HG03575 (cell line): ENCODE results near the gene STPG2.
A peak's percentile ranks its signal among the peaks of the same experiment; 100 is the strongest.

ENCODE experiments used
- ATAC-seq: cut with Tn5 transposase; IDR thresholded peaks from one replicate; pipeline ENCODE4 v1.9.1; 2021; ENCODE audit not compliant: unreplicated experiment, insufficient number of reproducible peaks, low FRiP score; ENCODE audit errors: extremely low read depth

The STPG2 gene

DNA sequence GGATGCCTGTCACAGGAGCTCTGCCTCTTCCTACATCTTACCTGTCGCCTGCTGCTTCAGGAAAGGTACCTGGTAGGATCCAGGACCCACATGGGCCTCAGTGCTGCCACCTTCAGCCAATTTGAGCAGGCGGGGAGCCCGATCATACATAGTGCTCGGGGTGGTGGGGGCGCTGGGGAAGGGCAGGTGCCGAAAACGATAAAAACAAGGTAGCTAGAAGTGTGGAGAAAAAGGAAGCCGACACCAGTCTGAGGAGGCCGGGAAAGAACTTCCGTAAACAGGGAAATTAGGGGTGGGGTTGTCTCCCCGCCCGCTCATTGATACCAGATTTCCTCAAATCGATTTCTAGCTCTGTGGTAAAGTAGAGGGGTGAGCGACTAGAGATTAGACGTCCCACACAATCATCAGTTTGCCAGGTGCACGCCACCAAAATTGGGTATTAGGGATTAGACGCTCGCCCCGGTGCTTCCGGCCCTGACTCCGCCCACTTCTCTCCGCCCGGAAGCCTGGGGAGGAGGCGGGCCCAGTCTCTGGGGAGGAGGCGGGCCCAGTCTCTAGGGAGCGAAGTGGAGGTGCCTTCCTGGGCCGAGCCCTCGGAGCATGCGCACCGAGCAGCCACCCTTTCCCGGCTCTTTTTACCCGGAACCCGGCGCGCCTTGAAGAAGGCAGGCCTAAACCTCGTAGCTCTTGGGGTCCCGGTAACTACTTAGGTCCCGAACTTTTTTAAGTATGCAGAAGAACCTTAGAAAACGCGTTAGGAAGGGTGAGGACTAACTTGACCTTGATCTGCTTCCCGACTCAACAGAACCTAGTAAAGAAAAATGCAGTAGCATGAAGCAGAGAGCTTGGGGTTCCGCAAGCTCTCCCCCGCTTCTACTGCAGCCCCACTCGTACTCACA is at the start of gene STPG2:
Gene STPG2 (minus strand): TSS at position 476 of the 899 bp plus-strand sequence.
- ATAC-seq, result peak; percentile 90

DNA sequence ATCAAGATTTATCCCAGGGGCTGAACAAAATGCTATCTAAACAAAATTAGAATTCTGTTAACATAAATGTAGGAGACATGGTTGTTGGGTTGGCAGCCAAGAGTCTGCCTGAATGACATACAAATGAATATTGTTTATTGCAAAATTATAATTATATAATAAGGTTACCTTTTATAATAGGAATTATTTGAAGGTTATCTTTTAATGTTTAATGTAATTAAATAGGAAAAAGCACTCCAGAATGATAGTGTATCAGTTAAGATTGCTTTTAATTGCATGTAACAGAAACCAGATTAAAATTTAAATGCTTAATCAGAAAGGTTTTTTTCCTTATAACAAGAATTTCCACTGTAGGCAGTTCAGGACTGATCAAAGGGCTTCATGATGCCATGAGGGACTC is 42.0 kb upstream of the STPG2 start:
- ATAC-seq, result no peak

- no peak for ATAC-seq
Observed at GRCh38 chr4:98181809-98182208, 38.5 kb upstream of the STPG2 start.

DNA sequence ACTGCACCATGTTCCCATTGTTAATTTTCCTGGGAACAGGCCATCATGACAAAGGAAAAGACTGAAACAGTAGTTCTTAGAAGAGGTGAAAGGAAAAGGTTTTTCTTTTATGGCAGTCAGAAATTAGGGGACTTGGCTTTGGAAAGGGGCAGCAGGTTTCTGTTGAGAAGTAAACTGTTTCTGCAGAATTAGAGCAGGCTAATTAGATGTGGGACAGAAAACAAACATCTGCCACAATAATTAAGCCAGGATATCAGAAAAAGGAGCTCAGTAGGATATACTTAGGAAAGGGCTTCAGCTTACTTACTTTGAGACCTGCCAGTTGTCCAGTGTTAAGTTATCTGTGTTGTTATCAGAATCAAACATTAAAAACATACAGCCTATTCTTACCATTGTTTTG is 36.7 kb upstream of the STPG2 start:
- no peak for ATAC-seq

DNA sequence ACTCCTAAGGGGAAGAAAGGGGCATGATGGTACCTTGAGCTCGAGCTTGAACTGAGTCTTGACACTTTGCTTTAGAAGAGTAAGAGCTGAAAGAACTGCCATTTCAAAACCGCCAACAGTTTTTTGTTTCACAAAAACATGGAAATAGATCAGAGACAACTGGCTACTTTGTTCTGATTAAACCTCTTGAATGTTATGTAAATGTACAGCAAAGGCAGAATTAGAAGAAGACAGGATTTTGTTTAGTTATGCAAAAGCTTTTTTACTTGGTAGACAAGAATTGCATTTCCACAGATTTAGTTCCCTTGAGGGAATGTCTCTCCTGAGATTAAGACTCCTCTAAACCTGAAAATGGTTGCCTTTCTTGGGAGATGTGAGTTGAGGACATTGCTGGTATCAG is 33.3 kb upstream of the STPG2 start:
- ATAC-seq, result no peak

- no peak for ATAC-seq
Observed at GRCh38 chr4:98170035-98170434, 26.8 kb upstream of the STPG2 start.

DNA sequence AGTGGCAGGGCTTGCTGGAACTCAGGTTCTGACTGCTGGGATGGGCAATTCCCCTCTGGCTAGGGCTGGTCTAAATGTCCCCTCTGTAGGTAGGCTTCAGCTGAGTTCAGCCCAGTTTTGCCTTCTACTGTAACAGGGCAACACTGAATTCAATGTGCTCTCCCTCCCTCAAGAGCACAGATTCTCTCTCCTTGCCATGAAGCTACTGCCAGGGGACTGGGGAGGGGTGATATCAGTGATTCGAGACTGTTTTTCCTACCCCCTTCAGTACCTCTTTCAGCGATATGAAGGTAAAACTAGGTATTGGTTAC is 23.4 kb upstream of the STPG2 start:
- no peak for ATAC-seq

DNA sequence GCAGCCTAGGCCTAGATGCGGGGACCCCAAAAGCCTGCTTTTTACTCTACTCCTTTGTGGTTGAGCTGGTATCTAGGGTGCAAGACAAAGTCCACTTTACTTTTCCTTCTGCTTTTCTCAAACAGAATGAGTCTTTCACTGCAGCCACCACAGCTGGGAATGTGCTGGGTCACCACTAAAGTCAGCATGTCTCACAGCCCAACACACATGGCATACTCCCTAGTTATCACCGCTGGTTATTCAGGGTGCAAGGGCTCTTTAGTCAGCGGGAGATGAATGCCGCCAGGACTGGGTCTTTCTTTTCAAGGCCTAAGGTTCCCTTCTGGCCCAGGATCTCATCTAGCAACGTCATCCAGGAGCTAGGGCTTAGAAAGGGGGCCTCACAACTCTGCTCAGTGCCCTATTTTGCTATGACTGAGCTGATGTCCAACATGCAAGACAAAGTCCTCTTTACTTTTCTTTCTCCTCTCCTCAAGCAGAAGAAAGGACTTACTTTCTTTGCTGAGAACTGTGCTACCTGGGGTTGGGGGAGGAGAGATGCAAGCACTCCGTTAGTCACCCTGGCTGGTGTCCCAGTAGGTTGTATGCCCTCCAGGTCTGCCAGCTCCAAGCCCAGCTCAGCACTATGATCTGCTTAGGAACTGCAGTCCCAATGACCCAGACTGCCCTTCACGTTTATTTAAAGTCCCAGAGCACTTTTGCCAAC is 22.9 kb upstream of the STPG2 start:
- no peak for ATAC-seq

GRCh38 chr4:98162696-98163095 is 19.4 kb upstream of the STPG2 start:
- ATAC-seq, result no peak

DNA sequence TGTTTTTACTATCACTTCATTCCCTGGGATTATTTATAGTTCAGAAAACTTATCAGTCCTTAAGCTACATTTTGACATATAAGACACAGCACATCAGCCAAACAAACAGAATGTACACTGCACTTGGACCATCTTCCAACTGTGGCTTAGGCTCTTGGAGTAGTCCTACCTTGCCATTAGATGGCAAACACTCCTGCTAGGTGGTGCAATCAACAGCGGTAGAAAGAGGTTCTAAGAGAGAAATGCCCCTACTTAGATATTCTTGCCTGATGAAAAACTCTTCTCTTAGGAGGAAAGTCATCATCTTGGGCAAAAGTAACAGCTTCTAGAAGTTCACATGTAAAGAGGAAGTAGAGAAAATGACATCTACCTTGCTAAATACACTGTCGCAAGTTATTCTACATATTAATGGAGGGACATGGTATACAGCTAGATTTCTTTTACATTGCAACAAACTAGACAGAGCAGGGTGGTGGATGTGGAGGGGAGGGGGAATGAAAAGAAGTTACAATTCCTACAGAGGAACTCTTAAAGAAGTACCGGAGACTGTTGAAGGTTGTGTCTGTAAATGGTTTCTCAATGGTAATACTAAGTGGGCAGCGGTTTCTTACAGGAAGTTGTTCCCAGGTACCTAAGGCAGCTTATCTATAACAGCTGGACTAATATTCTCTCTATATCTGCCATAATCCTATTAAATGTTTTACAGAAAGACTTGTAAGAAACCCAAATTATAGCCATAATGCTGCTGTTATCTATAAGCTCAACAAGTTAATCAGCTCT is 8.1 kb upstream of the STPG2 start:
- no peak for ATAC-seq

GRCh38 chr4:98150092-98150761 is 7.0 kb upstream of the STPG2 start:
- no peak for ATAC-seq

- ATAC-seq, result no peak
Observed at GRCh38 chr4:98148856-98149255, 5.6 kb upstream of the STPG2 start.

DNA sequence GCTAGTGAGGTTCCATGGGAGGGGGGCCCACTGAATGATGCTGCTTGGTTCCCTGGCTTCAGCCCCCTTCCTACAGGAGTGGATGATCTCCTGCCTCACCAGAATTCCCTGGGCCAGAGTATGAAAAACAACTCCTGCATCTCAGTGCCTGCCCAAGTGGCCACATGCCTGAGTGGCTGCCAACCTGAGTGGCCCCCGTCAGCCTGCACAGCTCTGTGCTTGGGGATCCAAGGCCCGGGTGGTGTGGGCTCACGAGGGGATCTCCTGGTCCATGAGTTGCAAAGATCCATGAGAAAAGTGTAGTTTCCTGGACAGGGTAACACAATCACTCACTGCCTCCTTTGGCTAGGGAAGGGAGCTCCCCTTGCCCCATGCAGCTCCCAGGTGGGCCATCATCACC is 17.1 kb downstream of the STPG2 start:
- ATAC-seq, result no peak

- no peak for ATAC-seq
Observed at GRCh38 chr4:98125585-98125984, 17.7 kb downstream of the STPG2 start.

DNA sequence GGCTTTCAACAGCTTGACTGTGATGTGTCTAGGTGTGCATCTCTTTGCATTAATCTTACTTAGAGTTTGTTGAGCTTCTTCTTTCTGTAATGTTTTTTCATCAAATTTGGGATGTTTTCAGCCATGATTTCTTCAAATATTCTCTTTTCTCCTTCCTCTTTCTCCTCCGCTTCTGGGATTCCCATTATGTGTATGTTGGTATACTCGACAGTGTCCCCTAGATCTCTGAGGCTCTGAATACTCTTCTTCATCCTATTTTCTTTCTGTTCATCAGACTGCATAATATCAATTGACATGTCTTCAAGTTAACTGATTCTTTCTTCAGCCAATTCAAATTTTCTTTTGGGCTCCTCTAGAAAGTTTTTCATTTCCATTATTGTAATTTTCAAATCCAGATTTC is 25.9 kb downstream of the STPG2 start:
- no peak for ATAC-seq

GRCh38 chr4:98113012-98113411 is 30.3 kb downstream of the STPG2 start:
- ATAC-seq, result no peak

- ATAC-seq, result no peak
Observed at GRCh38 chr4:98110929-98111328, 32.3 kb downstream of the STPG2 start.

DNA sequence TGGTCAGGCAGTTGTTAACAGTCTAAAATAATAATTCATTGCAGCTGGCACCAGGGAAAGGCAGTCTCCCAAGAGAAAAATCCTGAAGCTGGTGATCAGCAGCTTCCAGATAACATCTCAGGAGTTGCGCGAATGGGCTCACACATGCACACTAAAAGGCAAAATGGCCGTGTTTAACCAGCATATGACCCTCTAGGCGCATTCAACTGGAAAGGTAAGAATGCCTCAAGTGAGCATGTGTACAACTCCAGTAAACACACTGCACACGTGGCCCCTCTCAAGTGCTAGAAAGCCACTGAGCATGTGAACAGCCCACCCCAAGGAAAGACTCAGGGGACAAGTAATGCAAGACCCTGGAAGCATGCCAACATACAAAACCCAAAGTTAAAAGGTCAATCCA is 33.1 kb downstream of the STPG2 start:
- ATAC-seq, result no peak

- ATAC-seq, result no peak
Observed at GRCh38 chr4:98102660-98103059, 40.6 kb downstream of the STPG2 start.
